SU-DHL-6 (cell line): Measurements from ENCODE around the gene DCAF7.

Source experiments
- H2AFZ ChIP-seq: fragments of 200-600 bp; sonication (generic); 2 replicates; pipeline ENCODE4 v1.6.1; 2014; ENCODE audit warnings: low read depth, mild to moderate bottlenecking, moderate library complexity, mixed read lengths, antibody characterized with exemption, low read length; ENCODE audit not compliant: severe bottlenecking
- H3F3A ChIP-seq: fragments of 200-600 bp; shearing (Covaris generic); 2 replicates; pipeline ENCODE4 v1.6.0; 2016; ENCODE audit warnings: antibody characterized with exemption, mild to moderate bottlenecking; ENCODE audit not compliant: insufficient read depth
- H3K27ac ChIP-seq: fragments of 200-600 bp; sonication (generic); 2 replicates; pipeline ENCODE4 v1.5.1; 2016; ENCODE audit warnings: low read depth, mild to moderate bottlenecking, low read length, moderate library complexity, mixed read lengths
- H3K27me3 ChIP-seq: fragments of 200-600 bp; sonication (generic), shearing (Covaris generic); 2 replicates; pipeline ENCODE4 v1.6.0; 2014; ENCODE audit warnings: mild to moderate bottlenecking, low read length
- H3K36me3 ChIP-seq: fragments of 200-600 bp; sonication (generic); 2 replicates; pipeline ENCODE4 v1.6.1; 2014; ENCODE audit warnings: mild to moderate bottlenecking, low read length, mixed read lengths
- H3K4me2 ChIP-seq: fragments of 300-600, 200-600 bp; shearing (Covaris generic), sonication (generic); 2 replicates; pipeline ENCODE4 v1.6.0; 2014; ENCODE audit warnings: low read length, low read depth, mild to moderate bottlenecking; ENCODE audit not compliant: poor library complexity, severe bottlenecking
- H3K4me3 ChIP-seq: fragments of 200-600 bp; sonication (generic); 2 replicates; pipeline ENCODE4 v1.5.1; 2014; ENCODE audit warnings: antibody characterized with exemption, low read length, mild to moderate bottlenecking, mixed read lengths; ENCODE audit not compliant: insufficient read depth, poor library complexity, severe bottlenecking
- H3K79me2 ChIP-seq: fragments of 200-600 bp; sonication (generic); 2 replicates; pipeline ENCODE4 v1.6.1; 2014; ENCODE audit warnings: mild to moderate bottlenecking, low read length, moderate library complexity; ENCODE audit not compliant: insufficient read depth
- H3K9ac ChIP-seq: fragments of 200-600 bp; sonication (generic); 2 replicates; pipeline ENCODE4 v1.7.0; 2014; ENCODE audit warnings: mild to moderate bottlenecking, low read length
- H3K9me2 ChIP-seq: fragments of 200-600 bp; sonication (generic); replicated peaks from 2 replicates; pipeline ENCODE4 v1.6.1; 2014; ENCODE audit warnings: low read length; ENCODE audit not compliant: insufficient read depth
- H3K9me3 ChIP-seq: fragments of 200-600 bp; sonication (generic); 2 replicates; pipeline ENCODE4 v1.6.1; 2014; ENCODE audit warnings: low read length, mixed read lengths; ENCODE audit not compliant: insufficient read depth
- H4K20me1 ChIP-seq: fragments of 200-600 bp; sonication (generic); 2 replicates; pipeline ENCODE4 v1.6.1; 2014; ENCODE audit warnings: low read depth, mild to moderate bottlenecking, antibody characterized with exemption, low read length, moderate library complexity, mixed read lengths
- CTCF ChIP-seq: fragments of 200-600 bp; sonication (generic); IDR thresholded peaks from one replicate; pipeline ENCODE4 v1.5.1; 2017; ENCODE audit warnings: antibody characterized with exemption, mild to moderate bottlenecking, low read length, moderate library complexity; ENCODE audit not compliant: insufficient read depth, poor library complexity, severe bottlenecking
- EZH2phosphoT487 ChIP-seq: fragments of 200-600 bp; sonication (generic), shearing (Covaris generic); conservative IDR thresholded peaks from 2 replicates; pipeline ENCODE4 v1.6.1; 2018; ENCODE audit warnings: mild to moderate bottlenecking, antibody characterized with exemption, low read length, moderate library complexity, mixed read lengths

Gene DCAF7

GRCh38 chr17:63549946-63550816, at the start of gene DCAF7:
DCAF7 (plus strand) TSS chr17:63550477; CDS start chr17:63550678, 201 bp downstream.
- peak within 1 kb of the TSS; percentile 98 for H3K4me2 ChIP-seq
- peak within 1 kb of the TSS; percentile 59 for H3K27ac ChIP-seq
- peaks cover 48% of the 10 kb centered on the region for H3K79me2 ChIP-seq
- H3K9ac ChIP-seq, result peak within 1 kb of the TSS; percentile 85
- no peaks in the 10 kb centered on the region for H3K9me2 ChIP-seq
- H3K9me3 ChIP-seq, result no peaks in the 10 kb centered on the region
- peak within 1 kb of the TSS; percentile 83 for H3K4me3 ChIP-seq
- no peaks in the 10 kb centered on the region for H3F3A ChIP-seq
- H2AFZ ChIP-seq, result peak within 1 kb of the TSS; percentile 69
- peaks cover 12% of the 10 kb centered on the region; the same call in 1 of the 2 replicates for H4K20me1 ChIP-seq
- no peaks in the 10 kb centered on the region for H3K27me3 ChIP-seq
- H3K36me3 ChIP-seq, result 0 out of 2 replicates have a peak, but pooled peaks cover 7% of the 10 kb centered on the region
- TF ChIP-seq EZH2phosphoT487 (no peak), CTCF (no peak)

- Histone ChIP-seq H3K27me3 (no peaks in the 10 kb centered on the region), H3K4me3 (no peak overlapping the region), H2AFZ (no peak overlapping the region), H3K9ac (no peak overlapping the region), H3F3A (no peaks in the 10 kb centered on the region), H3K79me2 (no peaks in the 10 kb centered on the region), H3K9me2 (no peaks in the 10 kb centered on the region), H3K9me3 (no peaks in the 10 kb centered on the region), H3K36me3 (no peaks in the 10 kb centered on the region), H3K27ac (no peak overlapping the region), H4K20me1 (no peaks in the 10 kb centered on the region), H3K4me2 (no peak overlapping the region)
- TF ChIP-seq EZH2phosphoT487, result no peak
- no peak for TF ChIP-seq CTCF
These were observed 49.5 kb upstream of the DCAF7 start for GRCh38 chr17:63500543-63501390.

DNA sequence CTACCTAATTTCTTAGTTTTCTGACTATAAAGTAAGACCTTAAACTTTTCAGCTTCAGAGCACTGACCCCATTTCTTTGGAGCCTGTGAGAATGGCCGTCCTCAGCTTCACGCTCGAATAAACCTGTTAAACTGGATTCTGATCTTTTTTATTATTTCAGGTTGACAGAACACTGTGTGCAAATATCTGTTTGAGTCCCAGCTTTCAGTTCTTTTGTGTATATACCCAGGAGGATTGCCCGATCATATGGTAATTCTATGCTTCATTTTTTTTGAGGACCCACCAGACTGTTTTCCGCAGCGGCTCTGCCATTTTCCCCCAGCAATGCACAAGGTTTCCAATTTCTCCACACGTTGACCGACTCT, 47.0 kb upstream of the DCAF7 start:
- H4K20me1 ChIP-seq, result no peaks in the 10 kb centered on the region
- H3K36me3 ChIP-seq, result no peaks in the 10 kb centered on the region
- no peak overlapping the region for H3K9ac ChIP-seq
- no peaks in the 10 kb centered on the region for H3K27me3 ChIP-seq
- H3K79me2 ChIP-seq, result no peaks in the 10 kb centered on the region
- no peaks in the 10 kb centered on the region for H3F3A ChIP-seq
- H3K9me2 ChIP-seq, result no peaks in the 10 kb centered on the region
- no peak overlapping the region for H3K4me2 ChIP-seq
- no peaks in the 10 kb centered on the region for H3K9me3 ChIP-seq
- TF ChIP-seq EZH2phosphoT487, result no peak
- H3K27ac ChIP-seq, result no peak overlapping the region
- no peak overlapping the region for H3K4me3 ChIP-seq
- no peak overlapping the region for H2AFZ ChIP-seq
